NCI-H1694 treated with DMSO at 0.1 percent for 48 hours (cell line): ENCODE measurements around the gene SLAMF6.

Experiments
- DNase-seq: peaks from one replicate; lab custom pipeline; 2025; lab: John Stamatoyannopoulos, UW

Gene SLAMF6

DNA sequence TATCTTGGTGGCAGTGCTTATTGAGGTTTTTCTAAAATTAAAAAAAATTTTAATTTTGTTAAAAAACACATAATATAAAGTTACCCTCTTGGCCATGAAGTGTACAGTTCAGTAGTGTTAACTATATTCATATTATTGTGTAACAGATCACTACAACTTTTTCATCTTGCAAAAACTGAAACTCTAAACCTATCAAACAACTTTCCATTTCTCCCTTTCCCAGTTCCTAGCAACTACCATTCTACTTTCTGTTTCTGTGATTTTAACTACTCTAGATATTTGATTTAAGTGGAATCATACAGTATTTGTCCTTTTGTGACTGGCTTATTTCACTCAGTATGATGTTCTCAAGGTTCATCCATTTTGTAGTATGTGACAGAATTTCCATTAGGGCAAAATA, 55.5 kb downstream of the SLAMF6 start:
- no peak for DNase-seq

DNA sequence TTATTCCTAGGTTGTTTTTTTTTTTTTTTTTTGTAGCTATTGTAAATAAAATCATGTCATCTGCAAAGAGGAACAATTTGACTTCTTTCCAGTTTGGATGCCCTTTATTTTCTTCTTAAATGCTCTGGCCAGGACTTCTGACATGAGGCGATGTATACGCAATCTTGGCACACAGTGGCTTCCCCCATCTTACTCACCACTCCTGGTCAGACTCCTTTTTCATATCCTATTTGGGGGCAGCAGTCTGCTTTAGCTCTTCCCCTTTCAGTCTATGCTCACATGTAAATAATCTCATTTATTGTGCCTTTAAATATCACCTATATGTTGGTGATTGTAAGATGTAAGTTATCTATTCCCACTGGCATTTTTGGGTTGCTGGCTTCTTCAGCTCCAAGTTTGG, 56.1 kb downstream of the SLAMF6 start:
- no peak for DNase-seq

DNA sequence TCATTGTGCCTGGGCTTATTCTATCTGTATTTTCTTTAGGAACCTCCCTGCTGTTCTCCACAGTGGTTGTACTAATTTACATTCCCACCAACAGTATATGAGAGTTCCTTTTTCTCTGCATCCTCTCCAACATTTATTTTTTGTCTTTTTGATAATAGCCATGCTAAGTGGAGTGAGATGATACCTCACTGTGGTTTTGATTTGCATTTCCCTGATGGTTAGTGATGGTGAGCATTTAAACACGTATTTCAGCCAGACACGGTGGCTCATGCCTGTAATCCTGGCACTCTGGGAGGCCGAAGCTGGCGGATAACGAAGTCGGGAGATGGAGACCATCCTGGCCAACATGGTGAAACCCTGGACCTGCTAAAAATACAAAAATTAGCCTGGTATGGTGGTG, 57.9 kb downstream of the SLAMF6 start:
- no peak for DNase-seq

DNA sequence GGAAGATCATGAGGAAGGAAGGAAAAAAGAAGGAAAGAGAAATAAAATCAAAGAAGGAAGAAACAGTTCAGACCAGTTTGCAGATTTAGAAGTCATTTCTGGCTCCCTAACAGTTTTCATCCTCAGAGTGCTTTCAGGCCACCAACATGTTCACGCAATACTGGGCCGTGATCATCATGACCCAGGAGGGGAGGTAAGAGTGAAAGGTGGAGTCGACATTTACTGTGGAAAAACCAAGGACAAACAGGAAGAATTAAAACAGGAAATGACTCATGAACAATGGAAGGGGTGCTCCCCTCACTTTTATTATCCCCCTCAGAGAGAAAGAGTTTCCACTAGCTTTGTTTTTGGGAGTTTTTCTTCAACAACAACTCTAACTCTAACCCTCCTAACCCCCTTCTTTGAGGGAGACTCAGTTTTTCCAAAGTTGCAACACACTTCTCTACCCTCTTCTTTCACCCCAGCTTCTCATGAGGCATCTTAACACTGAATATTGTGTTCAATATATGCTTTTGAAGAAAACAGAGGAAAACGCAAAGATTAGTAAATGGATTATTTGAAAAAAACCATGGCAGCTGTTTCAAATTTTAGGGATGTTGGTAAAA, 62.3 kb downstream of the SLAMF6 start:
- DNase-seq = no peak

DNA sequence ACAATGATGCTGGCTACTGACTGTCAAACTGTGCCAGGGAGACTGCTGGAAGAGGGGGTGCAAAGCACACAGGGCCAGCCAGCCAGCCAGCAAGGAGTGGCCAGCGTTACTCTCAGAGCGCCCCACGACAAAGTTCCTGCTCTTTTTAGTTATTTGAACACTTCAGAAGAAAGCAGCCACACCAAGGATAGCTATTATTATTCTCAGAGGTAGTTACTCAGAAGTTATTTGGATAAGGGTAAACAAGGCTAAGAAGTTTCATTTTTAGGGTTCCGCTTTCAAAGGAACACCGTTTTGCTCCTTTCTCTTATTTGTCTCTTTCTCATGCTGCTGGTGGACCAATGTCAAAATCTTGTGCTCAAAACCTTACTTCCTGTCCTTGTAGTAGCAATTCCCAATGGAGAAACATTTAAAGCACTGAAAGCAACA, 62.8 kb downstream of the SLAMF6 start:
- DNase-seq = no peak

DNA sequence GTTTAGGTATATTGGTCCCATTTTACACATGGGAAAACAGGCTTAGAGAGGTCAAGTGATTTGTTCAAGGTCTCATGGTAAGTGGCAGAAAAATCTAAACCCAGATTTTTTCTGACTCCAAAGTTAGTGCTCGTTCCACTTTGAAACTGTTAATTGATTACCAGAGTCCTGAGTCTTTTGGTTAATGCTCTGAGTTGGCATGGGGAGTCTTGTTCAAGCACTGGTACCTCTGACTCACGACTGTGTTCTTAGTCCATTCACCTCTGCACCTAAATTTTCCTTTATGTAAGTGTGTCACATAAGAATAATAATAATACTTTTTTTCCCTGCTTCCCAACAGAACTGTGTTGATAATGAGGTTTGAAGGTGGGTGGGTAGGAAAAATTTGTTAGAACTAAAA, 63.4 kb downstream of the SLAMF6 start:
- no peak for DNase-seq

DNA sequence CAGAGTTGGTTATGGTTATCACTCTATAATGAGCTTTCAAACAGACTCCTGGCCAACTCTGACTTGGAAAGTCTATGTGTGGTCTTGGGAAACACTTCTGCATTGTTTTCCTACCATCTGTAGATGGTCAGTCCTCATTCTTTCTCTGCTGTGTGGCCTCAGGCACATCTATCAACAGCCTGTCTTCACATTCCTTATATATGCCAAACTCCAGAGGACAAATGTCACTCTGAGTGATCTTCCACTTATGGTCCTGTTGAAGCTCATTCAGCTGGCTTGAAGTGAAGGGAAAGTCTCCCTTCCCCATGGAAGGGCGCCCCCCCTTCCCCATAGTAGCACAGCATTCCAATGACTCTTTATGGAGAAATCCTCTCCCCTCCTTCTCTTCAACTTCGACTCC, 64.0 kb downstream of the SLAMF6 start:
- DNase-seq = no peak

DNA sequence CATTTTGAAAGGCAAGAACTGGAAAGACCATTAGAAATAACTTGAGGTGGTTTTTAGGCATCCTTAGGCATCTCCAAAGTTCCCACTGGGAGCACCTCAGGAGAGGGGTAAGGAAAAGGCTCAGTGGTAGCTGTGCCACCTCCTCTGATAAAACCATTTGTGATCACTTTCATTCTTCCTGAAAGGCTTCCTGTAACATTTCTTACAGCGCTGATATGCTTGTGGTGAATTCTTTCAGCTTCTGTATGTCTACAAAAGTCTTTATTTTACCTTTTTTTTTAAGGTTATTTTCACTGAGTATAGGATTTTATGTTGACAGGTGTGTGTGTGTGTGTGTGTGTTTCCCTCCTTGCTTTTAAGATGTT, 67.9 kb downstream of the SLAMF6 start:
- DNase-seq = no peak

DNA sequence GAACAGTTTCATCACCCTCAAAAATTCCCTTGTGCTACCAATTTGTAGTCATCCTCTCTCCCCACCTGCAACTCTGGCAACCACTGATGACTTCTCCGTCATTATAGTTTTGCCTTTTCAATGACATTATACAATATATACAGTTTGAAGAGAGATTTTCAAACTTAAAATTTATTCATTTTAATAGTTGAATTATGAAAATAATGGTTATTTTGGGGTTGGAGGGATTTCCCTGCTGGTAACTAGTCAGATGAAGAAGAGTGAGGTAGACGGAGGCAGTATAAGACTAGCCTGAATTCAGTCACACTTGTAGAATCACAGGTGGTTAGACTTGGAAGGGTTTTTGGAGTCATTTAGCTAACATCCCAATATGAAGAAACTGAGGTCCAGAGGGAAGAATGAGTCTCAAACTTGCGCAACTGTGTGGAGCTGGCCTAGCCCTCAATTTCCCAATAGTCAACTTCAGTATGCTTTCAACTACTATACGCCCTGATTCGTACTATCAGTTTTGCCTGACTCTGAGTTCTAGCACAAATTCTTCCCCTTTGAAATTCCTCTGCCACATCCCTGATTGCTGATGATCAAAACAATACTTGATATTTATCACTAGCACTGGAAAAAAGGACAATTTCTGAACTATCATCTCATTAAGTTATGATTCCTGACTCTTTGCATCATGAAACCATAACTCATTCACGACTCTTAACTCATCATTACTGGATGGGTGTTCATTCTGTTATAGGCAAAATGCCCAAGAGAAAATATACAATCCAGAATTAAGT, 68.5 kb downstream of the SLAMF6 start:
- DNase-seq = no peak

DNA sequence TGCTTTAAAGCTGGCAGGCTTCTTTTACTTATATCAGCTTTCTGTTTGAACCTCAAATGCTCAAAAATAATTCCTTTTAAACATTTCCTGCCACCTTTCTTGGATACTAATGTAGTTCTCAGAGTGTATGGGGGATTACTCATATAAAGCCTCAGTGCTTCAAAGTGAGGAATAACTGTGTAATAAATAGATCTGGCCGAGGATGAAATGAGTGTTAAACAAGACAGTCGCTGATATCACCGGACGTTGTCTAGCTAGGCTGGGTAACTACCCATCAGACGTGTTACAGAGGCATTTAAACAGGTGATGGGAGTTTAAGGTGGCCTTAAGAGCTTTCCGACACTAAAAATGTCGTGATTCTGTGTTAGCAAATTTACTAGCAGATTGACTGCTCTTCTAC, 69.6 kb downstream of the SLAMF6 start:
- no peak for DNase-seq

DNA sequence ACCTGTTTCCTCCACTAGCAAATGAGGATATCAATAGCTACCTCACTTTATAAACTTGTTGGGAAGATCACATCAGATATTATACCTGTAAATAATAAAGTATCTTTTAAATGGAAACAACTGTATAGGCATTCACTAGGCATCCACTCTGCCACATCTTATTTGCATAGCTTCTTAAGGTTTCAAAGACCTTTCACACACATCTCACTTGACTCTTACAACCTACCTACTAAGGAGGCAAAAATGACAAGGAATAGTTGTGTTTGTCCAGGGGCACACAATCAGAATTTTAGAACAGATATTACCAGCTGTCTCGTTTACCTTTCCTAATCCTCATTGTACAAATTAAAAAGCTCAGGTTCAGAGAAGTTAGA, 71.2 kb downstream of the SLAMF6 start:
- no peak for DNase-seq

DNA sequence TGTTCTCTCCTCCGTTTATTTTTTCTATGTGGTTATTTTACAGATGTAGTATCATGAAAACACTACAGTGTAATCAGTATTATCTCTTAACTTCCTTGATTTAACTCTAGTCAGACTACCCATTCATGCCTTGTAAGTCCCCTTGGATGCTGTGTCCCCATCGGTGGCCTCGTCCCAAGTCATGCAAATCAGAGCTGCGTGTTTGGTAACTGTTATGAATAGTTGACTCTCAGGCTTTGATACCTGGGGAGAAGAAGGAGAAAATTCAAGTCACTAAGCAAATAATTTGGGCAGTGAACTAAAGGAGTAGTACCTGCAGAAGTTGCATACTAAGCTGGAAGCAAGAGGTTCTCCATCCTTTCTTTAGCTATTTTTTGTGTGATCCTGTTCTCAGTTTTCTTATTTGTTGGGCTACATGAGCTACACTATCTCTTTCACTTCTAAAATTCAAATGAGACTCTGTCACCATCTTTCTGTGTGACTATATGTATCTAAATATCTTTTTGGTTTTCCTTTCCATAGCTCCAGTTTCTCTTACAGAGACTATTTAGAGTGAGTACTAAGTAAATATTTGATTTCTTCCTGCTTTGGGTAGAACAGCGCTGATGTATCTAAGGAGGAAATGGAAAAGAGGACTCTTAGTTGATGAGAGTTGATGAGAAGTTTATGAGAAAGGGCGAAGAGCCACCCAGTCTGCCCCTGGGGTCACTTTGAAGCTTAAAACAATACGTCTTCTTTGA, 71.8 kb downstream of the SLAMF6 start:
- no peak for DNase-seq

DNA sequence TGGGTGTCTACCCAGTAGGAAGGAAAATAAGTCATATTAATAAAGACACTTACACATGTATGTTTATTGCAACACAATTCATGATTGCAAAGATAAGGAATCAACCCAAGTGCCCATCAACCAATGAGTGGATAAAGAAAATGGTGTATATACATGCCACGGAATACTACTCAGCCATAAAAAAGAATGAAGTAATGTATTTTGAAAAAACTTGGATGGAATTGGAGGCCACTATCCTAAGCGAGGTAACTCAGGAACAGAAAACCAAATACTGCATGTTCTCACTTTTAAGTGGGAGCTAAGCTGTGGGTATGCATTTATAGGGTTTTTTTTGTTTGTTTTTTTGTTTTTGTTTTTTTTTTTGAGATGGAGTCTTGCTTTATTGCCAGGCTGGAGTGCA, 73.6 kb downstream of the SLAMF6 start:
- no peak for DNase-seq

DNA sequence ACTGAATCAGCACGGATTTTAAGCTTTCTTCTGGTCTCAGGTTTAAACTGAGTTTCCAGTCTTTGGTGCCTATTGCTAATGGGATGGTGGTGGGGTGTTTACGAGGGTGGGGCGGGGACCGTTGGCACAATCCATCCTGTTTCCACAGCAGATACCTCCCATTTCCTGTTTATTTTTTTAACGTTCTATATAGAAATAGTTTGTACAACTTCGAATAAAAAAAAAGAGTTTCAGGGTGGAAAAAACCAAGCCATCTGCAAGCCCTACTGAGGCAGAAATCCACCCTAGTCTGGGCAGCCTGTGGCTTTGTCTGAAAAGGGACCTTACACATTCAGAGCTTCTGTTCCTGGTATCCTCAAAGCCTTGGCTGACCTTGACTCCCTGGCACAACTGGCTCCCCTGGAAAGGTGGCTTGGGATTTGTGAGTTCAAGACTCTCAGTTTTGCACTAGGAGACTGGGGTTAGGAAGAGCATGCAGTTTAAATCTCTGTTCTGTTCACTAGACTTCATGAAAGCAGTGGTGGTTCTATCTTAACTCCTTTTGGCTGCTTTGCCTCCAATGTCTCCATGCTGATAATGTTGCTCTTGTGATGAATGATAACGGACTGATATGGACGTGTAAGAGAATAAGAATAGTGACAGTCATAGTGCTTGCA, 76.0 kb downstream of the SLAMF6 start:
- DNase-seq = no peak

DNA sequence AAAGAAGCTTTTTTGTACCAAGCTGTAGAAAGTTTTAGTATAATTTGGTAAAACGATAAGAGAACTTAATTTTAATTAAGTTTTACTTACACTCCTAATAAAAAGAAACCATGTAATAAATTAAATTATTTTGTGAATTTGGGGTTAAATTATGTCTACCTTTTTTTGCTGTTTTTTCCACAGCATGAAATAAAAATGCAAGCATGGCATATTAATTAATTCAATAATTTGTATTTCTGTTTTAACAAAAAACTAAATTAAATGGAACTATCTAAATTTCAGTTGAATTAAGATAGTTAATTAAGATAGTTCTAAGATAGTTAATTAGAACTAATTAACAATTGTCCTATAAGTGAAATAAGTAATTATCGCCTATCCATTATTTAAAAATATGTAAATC, 83.3 kb downstream of the SLAMF6 start:
- no peak for DNase-seq

DNA sequence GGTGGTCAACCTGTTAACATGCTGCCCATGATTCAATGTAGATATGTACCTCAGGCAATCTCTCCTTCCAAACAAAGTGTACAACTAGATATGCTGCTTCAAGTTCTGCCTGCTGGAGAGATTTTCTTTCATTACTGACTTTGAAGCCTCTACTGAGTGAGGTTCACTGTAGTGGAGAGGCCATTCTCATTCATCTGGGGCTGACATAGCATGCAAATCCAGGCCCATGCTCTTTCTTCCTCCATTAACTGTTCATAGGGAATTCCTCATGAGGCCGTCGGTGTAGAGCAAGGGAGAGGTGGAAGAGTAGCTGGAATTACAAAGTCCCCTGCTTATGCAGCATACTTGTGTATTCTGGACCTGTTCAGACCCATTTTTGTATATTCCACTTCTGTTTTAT, 84.1 kb downstream of the SLAMF6 start:
- DNase-seq = no peak

DNA sequence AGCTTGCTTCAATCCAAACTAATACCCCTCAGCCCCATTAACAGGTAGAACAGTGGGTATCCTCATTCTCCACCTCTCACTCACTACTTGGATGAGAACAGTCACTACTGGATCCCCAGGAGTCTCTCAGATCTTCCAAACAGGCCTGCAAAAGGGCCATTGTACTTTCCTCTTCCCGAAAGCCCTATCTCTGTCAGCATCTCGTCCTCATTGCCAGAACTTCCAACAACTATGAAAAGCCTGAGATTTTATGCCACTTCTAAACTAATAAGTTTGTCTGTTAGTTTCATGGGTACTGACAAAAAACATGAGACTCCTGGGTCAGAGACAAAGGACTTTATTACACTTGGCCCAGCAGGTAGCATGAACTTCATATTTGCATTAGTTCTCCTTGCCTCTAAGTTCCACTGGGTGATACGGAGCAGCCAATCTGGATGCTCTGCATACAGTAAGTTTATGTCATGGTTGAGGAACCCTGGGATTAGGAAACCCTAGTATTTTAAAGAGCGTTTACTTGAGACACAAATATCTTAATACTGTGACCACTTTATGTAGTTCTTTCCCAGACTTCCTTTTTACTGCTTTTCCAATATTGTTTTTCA, 84.6 kb downstream of the SLAMF6 start:
- no peak for DNase-seq

DNA sequence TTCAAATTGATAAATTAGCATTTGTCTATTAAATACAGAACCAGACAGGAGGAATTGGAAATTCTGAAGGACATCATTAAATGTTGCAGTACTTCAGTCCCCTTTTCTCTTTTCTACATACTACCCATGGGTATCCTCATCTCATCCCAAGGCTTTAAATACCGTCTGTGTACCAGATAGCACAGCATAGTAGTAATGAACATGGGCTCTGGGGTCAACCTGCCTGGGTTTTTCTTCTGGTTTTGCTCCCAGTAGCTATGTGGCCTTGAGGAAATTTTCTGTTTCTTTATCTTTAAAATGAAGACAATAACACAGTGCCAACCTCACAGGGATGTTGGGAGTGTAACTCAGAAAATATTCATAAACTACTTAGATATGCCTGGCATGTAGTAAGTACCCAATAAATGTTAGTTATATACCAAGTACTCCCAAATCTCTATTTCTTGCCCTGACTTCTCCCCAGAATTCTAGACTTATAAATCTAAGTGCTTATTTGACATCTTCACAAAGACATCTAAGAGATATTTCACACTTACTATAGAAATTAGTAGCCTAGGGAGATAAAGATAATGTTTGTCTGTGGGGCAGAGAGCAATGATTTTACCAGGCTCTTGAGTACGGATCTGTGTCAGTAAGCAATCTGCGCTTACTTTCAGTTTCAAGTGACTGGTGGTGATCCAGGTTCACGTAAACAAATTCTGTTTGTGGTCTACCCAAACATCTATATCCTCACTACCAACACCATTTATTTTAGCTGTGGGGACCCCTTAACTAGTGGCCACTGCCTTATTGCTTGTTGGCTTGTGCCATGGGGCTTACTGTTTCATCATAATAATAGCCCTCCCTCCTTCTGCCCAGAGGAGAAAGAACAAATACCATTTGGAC, 85.4 kb downstream of the SLAMF6 start:
- no peak for DNase-seq

DNA sequence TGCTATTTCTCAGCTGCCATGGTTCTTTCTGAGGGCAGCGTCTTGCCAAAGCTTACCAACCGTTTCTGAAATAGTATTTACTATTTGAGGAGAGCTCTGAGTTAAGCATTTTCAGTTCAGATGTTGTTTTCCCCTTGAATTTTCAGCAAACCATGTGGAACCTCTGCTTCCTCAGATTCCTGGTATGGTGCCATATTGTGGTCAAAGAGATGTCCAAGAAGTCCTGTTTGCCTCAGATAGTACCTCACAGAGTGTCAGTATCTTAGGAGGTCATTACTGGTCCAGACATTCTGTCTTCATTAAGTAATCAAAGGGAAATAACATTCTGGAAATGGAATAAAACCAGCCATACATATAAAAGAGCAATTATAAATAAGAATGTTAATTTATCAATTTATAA, 86.1 kb downstream of the SLAMF6 start:
- no peak for DNase-seq
